H1 (cell line): Measurements from ENCODE around the gene RFX3. TPM values are rescaled to one million over a fixed set of nuclear protein-coding genes. Genes with fewer than 3 reads are reported as not detected.

ENCODE experiments used
- CTCF ChIA-PET: fragments of 300-600 bp; sonication (Branson Sonifier 250); formaldehyde crosslinking; loops from one replicate; lab custom pipeline; 2021; ENCODE audit not compliant: partially characterized antibody; lab: Charles Lee
- POLR2A ChIA-PET: fragments of 300-600 bp; sonication (Branson Sonifier 250); formaldehyde crosslinking; loops from one replicate; lab custom pipeline; 2021; ENCODE audit warnings: inconsistent platforms; ENCODE audit not compliant: partially characterized antibody; lab: Charles Lee
- DNase-seq, 2 experiments: peaks; one replicate each; pipeline versions ENCODE4 v3.0.0 to v3.0.0-alpha.2; 2010 to 2022; ENCODE audit warnings: low spot score in 2 of 2, low read depth in 1 of 2, mixed read lengths in 1 of 2
- FAIRE-seq: peaks from 2 replicates; lab custom pipeline; 2011; peaks lifted over from hg19 to GRCh38; lab: Jason Lieb, UNC
- H2AFZ ChIP-seq: 2 replicates; pipeline ENCODE4 v1.8.1; 2012; ENCODE audit warnings: low read length, inconsistent platforms
- H2AK5ac ChIP-seq: 2 replicates; pipeline ENCODE4 v1.6.1; 2013; ENCODE audit warnings: low read depth, low read length
- H2BK120ac ChIP-seq: replicated peaks from 2 replicates; pipeline ENCODE3; 2013; ENCODE audit warnings: low read depth, low read length, inconsistent platforms
- H2BK12ac ChIP-seq: 2 replicates; pipeline ENCODE4 v1.6.1; 2013; ENCODE audit warnings: low read depth, low read length
- H2BK15ac ChIP-seq: 2 replicates; pipeline ENCODE4 v1.6.1; 2013; ENCODE audit warnings: low read length
- H2BK20ac ChIP-seq: 2 replicates; pipeline ENCODE4 v1.6.1; 2013; ENCODE audit warnings: low read length
- H2BK5ac ChIP-seq: 2 replicates; pipeline ENCODE4 v1.6.1; 2013; ENCODE audit warnings: low read depth, low read length
- H3K14ac ChIP-seq: 2 replicates; pipeline ENCODE4 v1.6.1; 2013; ENCODE audit warnings: inconsistent platforms; ENCODE audit not compliant: insufficient read length
- H3K18ac ChIP-seq: 2 replicates; pipeline ENCODE4 v1.6.1; 2013; ENCODE audit warnings: low read length; ENCODE audit errors: extremely low read depth
- H3K23ac ChIP-seq: 2 replicates; pipeline ENCODE4 v1.6.1; 2013; ENCODE audit warnings: inconsistent platforms; ENCODE audit not compliant: insufficient read length
- H3K23me2 ChIP-seq: 2 replicates; pipeline ENCODE4 v1.6.1; 2013; ENCODE audit warnings: low read depth, low read length
- H3K27ac ChIP-seq: 2 replicates; pipeline ENCODE4 v1.6.1; 2011; ENCODE audit warnings: low read depth, low read length, inconsistent platforms
- H3K27me3 ChIP-seq, 4 experiments: replicated peaks in 1 of 4; 1 replicate in 1 of 4; 2 replicates in 3 of 4; pipeline versions ENCODE4 v1.6.1 to v1.8.1; 2011 to 2013; ENCODE audit warnings: low read length in 3 of 4, mild to moderate bottlenecking in 3 of 4, inconsistent platforms in 2 of 4, mixed read lengths in 2 of 4, moderate library complexity in 1 of 4; ENCODE audit not compliant: control insufficient read depth in 3 of 4, insufficient read depth in 3 of 4; ENCODE audit errors: extremely low read depth in 1 of 4
- H3K36me3 ChIP-seq, 4 experiments: 2 replicates each; pipeline versions ENCODE4 v1.6.1 to v1.8.1; 2011 to 2013; ENCODE audit warnings: mild to moderate bottlenecking in 4 of 4, low read length in 3 of 4, moderate library complexity in 2 of 4, control low read depth in 1 of 4, inconsistent platforms in 1 of 4; ENCODE audit not compliant: insufficient read depth in 4 of 4, control insufficient read depth in 2 of 4
- H3K4ac ChIP-seq: replicated peaks from 2 replicates; pipeline ENCODE3; 2013; ENCODE audit warnings: low read length, low read depth, mixed read lengths, inconsistent platforms; ENCODE audit not compliant: insufficient read length
- H3K4me1 ChIP-seq, 4 experiments: replicated peaks in 1 of 4; 1 replicate in 1 of 4; 2 replicates in 3 of 4; pipeline versions ENCODE4 v1.6.1 to v1.8.1; 2011 to 2013; ENCODE audit warnings: low read length in 3 of 4, inconsistent platforms in 2 of 4, mixed read lengths in 1 of 4; ENCODE audit not compliant: insufficient read depth in 4 of 4, control insufficient read depth in 3 of 4
- H3K4me2 ChIP-seq, 2 experiments: 2 replicates each; pipeline versions ENCODE4 v1.6.1 to v1.8.1; 2011 to 2013; ENCODE audit warnings: low read depth in 2 of 2, low read length in 2 of 2, control low read depth in 1 of 2, inconsistent platforms in 1 of 2, mild to moderate bottlenecking in 1 of 2; ENCODE audit not compliant: insufficient read depth in 1 of 2
- H3K4me3 ChIP-seq, 4 experiments: fragments of 200-600, 300-600 bp in 1 of 4; sonication (generic), shearing (Covaris generic), sonication (Bioruptor Twin) in 1 of 4; 2 replicates each; pipeline versions ENCODE4 v1.5.1 to v1.8.1; 2011 to 2016; ENCODE audit warnings: low read length in 4 of 4, low read depth in 3 of 4, control low read depth in 2 of 4, inconsistent platforms in 2 of 4, mild to moderate bottlenecking in 2 of 4, mixed read lengths in 1 of 4, moderate library complexity in 1 of 4; ENCODE audit not compliant: insufficient read depth in 2 of 4; ENCODE audit errors: extremely low read depth in 1 of 4
- H3K56ac ChIP-seq: replicated peaks from 2 replicates; pipeline ENCODE3; 2013; ENCODE audit warnings: low read depth, mild to moderate bottlenecking, mixed read lengths, low read length, inconsistent platforms; ENCODE audit not compliant: insufficient read length
- H3K79me1 ChIP-seq: 2 replicates; pipeline ENCODE4 v1.6.1; 2013; ENCODE audit warnings: low read depth, low read length, control low read depth
- H3K79me2 ChIP-seq, 2 experiments: 2 replicates each; pipeline versions ENCODE4 v1.6.1 to v1.8.1; 2012 to 2013; ENCODE audit warnings: low read length in 2 of 2, mild to moderate bottlenecking in 2 of 2, inconsistent platforms in 1 of 2; ENCODE audit not compliant: insufficient read depth in 2 of 2, control insufficient read depth in 1 of 2
- H3K9ac ChIP-seq, 4 experiments: replicated peaks in 1 of 4; 1 replicate in 1 of 4; 2 replicates in 3 of 4; pipeline versions ENCODE4 v1.6.1 to v1.8.1; 2011 to 2013; ENCODE audit warnings: low read depth in 3 of 4, low read length in 3 of 4, control low read depth in 2 of 4, mild to moderate bottlenecking in 2 of 4, moderate library complexity in 2 of 4, inconsistent platforms in 1 of 4; ENCODE audit errors: extremely low read depth in 1 of 4
- H3K9me3 ChIP-seq, 2 experiments: 2 replicates each; pipeline versions ENCODE4 v1.6.1 to v1.8.1; 2012 to 2013; ENCODE audit warnings: mild to moderate bottlenecking in 2 of 2, moderate library complexity in 2 of 2, control low read depth in 1 of 2, inconsistent platforms in 1 of 2, low read depth in 1 of 2, low read length in 1 of 2, mixed read lengths in 1 of 2; ENCODE audit not compliant: insufficient read depth in 2 of 2
- H4K20me1 ChIP-seq, 2 experiments: replicated peaks in 1 of 2; 2 replicates each; pipeline versions ENCODE3 to v1.8.1; 2011 to 2013; ENCODE audit warnings: inconsistent platforms in 2 of 2, low read length in 2 of 2, mild to moderate bottlenecking in 1 of 2; ENCODE audit not compliant: insufficient read depth in 2 of 2, control insufficient read depth in 1 of 2
- H4K5ac ChIP-seq: 2 replicates; pipeline ENCODE4 v1.6.1; 2013; ENCODE audit warnings: low read length, low read depth, mixed read lengths, inconsistent platforms; ENCODE audit not compliant: insufficient read length
- H4K8ac ChIP-seq: 2 replicates; pipeline ENCODE4 v1.8.0; 2013; ENCODE audit warnings: mild to moderate bottlenecking, moderate library complexity, low read length, inconsistent platforms; ENCODE audit not compliant: insufficient read depth; ENCODE audit errors: extremely low read depth
- H4K91ac ChIP-seq: replicated peaks from 2 replicates; pipeline ENCODE3; 2013; ENCODE audit warnings: low read length, mixed read lengths, inconsistent platforms; ENCODE audit not compliant: insufficient read length
- CHD1 ChIP-seq: IDR thresholded peaks from 2 replicates; pipeline ENCODE4 v1.6.1; 2012; ENCODE audit warnings: low read depth, low read length, improper control_type of control experiment
- EP300 ChIP-seq, 2 experiments: IDR thresholded peaks; 1 replicate in 1 of 2; 2 replicates in 1 of 2; pipeline ENCODE4 v1.6.1; 2011 to 2012; ENCODE audit warnings: low read depth in 2 of 2, low read length in 2 of 2, mild to moderate bottlenecking in 2 of 2, borderline replicate concordance in 1 of 2, inconsistent platforms in 1 of 2, moderate library complexity in 1 of 2
- EZH2 ChIP-seq: fragments of 200-600 bp; sonication (generic); IDR thresholded peaks from 2 replicates; pipeline ENCODE4 v1.7.1; 2012; ENCODE audit warnings: low read depth, mild to moderate bottlenecking, moderate library complexity, low read length, inconsistent platforms; ENCODE audit not compliant: severe bottlenecking
- JUND ChIP-seq: IDR thresholded peaks from 2 replicates; pipeline ENCODE4 v1.6.1; 2011; ENCODE audit warnings: mild to moderate bottlenecking, improper control_type of control experiment, low read length
- KDM4A ChIP-seq: IDR thresholded peaks from one replicate; pipeline ENCODE4 v1.7.1; 2012; ENCODE audit warnings: low read depth, mild to moderate bottlenecking, moderate library complexity, low read length, inconsistent platforms; ENCODE audit not compliant: severe bottlenecking
- POLR2AphosphoS5 ChIP-seq: IDR thresholded peaks from 2 replicates; pipeline ENCODE4 v1.6.1; 2011; ENCODE audit warnings: low read depth, low read length
- RAD21 ChIP-seq, 2 experiments: IDR thresholded peaks in 1 of 2; conservative IDR thresholded peaks in 1 of 2; 2 replicates each; pipeline ENCODE4 v1.6.1; 2011; ENCODE audit warnings: low read depth in 2 of 2, low read length in 2 of 2, improper control_type of control experiment in 1 of 2, inconsistent platforms in 1 of 2, mild to moderate bottlenecking in 1 of 2, moderate library complexity in 1 of 2
- SIN3A ChIP-seq, 2 experiments: IDR thresholded peaks in 1 of 2; conservative IDR thresholded peaks in 1 of 2; 2 replicates each; pipeline ENCODE4 v1.6.1; 2011 to 2012; ENCODE audit warnings: low read length in 2 of 2, improper control_type of control experiment in 1 of 2, low read depth in 1 of 2, mild to moderate bottlenecking in 1 of 2
- SIX5 ChIP-seq: IDR thresholded peaks from 2 replicates; pipeline ENCODE4 v1.6.1; 2011; ENCODE audit warnings: mild to moderate bottlenecking, low read depth, low read length
- SP2 ChIP-seq: IDR thresholded peaks from 2 replicates; pipeline ENCODE4 v1.6.1; 2012; ENCODE audit warnings: mild to moderate bottlenecking, low read length, inconsistent platforms
- TEAD4 ChIP-seq: IDR thresholded peaks from 2 replicates; pipeline ENCODE4 v1.6.1; 2012; ENCODE audit warnings: low read depth, low read length, inconsistent platforms, mixed read lengths
- YY1 ChIP-seq: IDR thresholded peaks from 2 replicates; pipeline ENCODE4 v1.6.1; 2011; ENCODE audit warnings: low read depth, mild to moderate bottlenecking, low read length
- WGBS, 2 experiments: shearing (Covaris generic) in 1 of 2; methylation state at CpG; one replicate each; pipeline versions ENCODE4 v1.1.6 to v1.1.7; 2013 to 2015; ENCODE audit warnings: low lambda C conversion rate in 2 of 2, mixed read lengths in 2 of 2, inconsistent platforms in 1 of 2, low coverage in 1 of 2, missing lambda C conversion rate in 1 of 2; ENCODE audit not compliant: insufficient replicate concordance in 2 of 2, insufficient coverage in 1 of 2, insufficient read length in 1 of 2; ENCODE audit errors: extremely low coverage in 1 of 2, missing lambda C conversion rate in 1 of 2; 5-methylcytosine and 5-hydroxymethylcytosine counted together
- polyA plus RNA-seq, 7 experiments: library from polyadenylated mRNA; depleted of rRNA in 3 of 7; stranded (reverse) in 5 of 7; unstranded in 2 of 7; fragments of >200 nt in 5 of 7; fragments of 200-250 nt in 2 of 7; gene quantifications; 1 replicate in 5 of 7; 2 replicates in 1 of 7; 4 replicates in 1 of 7; pipeline versions ENCODE4 v1.2.1 to v1.2.3, GENCODE V29; 2011 to 2013; ENCODE audit warnings: missing spikeins in 2 of 7, mixed read lengths in 2 of 7
- total RNA-seq: library from RNA; stranded (reverse); fragmentation: NEBNext Ultra II Directional; extraction: Animal tissue kit (Norgen Biotek cat#: 25700); gene quantifications from 2 replicates; pipeline ENCODE4 v1.2.1, GENCODE V29; 2021

RFX3 gene
- total and polyA plus RNA-seq, 2 of the 8 experiments (the other 6 are each of a cell fraction or from before 2014, with no cell fraction given) = 4.9 to 22.6 TPM

DNA sequence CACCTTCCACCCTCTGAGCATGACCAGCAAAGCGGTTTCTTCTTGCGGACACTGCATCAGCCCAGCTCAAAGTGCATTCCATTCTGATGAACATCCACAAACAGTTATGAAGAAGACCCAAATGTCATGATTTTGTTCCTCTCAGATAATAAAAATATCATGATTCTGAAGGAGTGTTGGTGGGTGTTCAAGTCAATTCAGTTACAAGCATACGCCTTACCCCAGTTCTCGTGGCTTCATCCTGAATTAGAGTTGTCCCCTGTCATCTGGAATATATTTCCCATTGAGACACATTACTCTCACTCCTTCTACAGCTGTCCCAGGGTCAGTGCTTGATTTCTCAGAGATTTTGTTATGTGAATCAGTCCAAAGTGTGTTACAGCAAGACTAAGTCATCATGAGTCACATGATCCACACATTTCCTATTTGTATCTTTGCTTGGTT lies 325.4 kb downstream of the RFX3 start:
- Histone ChIP-seq H2BK120ac (no peak overlapping the region), H3K4me3 (no peak overlapping the region), H3K4ac (no peak overlapping the region), H4K20me1 (no peaks in the 10 kb centered on the region), H2AK5ac (no peak overlapping the region), H2BK5ac (no peak overlapping the region), H3K4me1 (no peaks in the 10 kb centered on the region), H4K91ac (no peak overlapping the region), H3K79me1 (no peaks in the 10 kb centered on the region), H4K8ac (no peak overlapping the region), H3K27me3 (no peaks in the 10 kb centered on the region), H4K5ac (no peak overlapping the region), H3K9me3 (no peaks in the 10 kb centered on the region), H3K9ac (no peak overlapping the region), H2BK12ac (no peak overlapping the region), H3K4me2 (no peak overlapping the region), H3K23me2 (no peaks in the 10 kb centered on the region), H3K27ac (no peak overlapping the region), H3K36me3 (no peaks in the 10 kb centered on the region), H3K23ac (no peak overlapping the region), H3K79me2 (no peaks in the 10 kb centered on the region), H3K14ac (no peak overlapping the region), H2BK20ac (no peak overlapping the region), H3K18ac (no peak overlapping the region), H2BK15ac (no peak overlapping the region), H2AFZ (no peak overlapping the region), H3K56ac (no peak overlapping the region)
- ChIA-PET POLR2A (no interaction called here), CTCF (interaction anchor here (1.1 kb wide), 1 partner anchor 241 kb away, joined by 3 read pairs; no protein-coding TSS in a partner anchor)
- WGBS, 2 experiments = 96% methylated on average over 4 of the region's 4 CpGs; no CpG with 5 or more reads in 1 of the 2 experiments
- TF ChIP-seq TEAD4 (no peak), JUND (no peak), KDM4A (no peak), SIN3A (conservative IDR thresholded peaks at IDR 0.05 in 1 of 2, IDR thresholded peaks at IDR 0.05 in 1 of 2; ENCODE audit: low read depth in 1 of 2, low read length in 2 of 2) (no peak), CHD1 (no peak), YY1 (no peak), SP2 (no peak), SIX5 (no peak), RAD21 (IDR thresholded peaks at IDR 0.05 in 1 of 2, conservative IDR thresholded peaks at IDR 0.05 in 1 of 2; ENCODE audit: low read depth in 2 of 2, low read length in 2 of 2) (no peak), POLR2AphosphoS5 (no peak), EZH2 (no peak), EP300 (IDR thresholded peaks at IDR 0.05; ENCODE audit: borderline replicate concordance in 1 of 2, low read depth in 2 of 2, low read length in 2 of 2) (no peak)
- DNase-seq (no peak), FAIRE-seq (no peak)
